K562 (cell line): ENCODE results near the gene CPLX1.

Experiments used
- MYBL2 ChIP-seq, 2 experiments: fragments of 450-650 bp in 1 of 2; sonication (generic) in 1 of 2; formaldehyde crosslinking in 1 of 2; IDR thresholded peaks; 2 replicates each; pipeline versions ENCODE4 v1.6.1 to v1.8.1; 2017 to 2022; ENCODE audit warnings: borderline replicate concordance in 1 of 2, inconsistent platforms in 1 of 2, low read depth in 1 of 2, mild to moderate bottlenecking in 1 of 2, missing genetic modification reagents in 1 of 2, moderate library complexity in 1 of 2
- SMC3 ChIP-seq: conservative IDR thresholded peaks from 2 replicates; pipeline ENCODE4 v1.6.1; 2011; ENCODE audit warnings: low read depth, low read length, improper control_type of control experiment; ENCODE audit not compliant: insufficient read depth

DNA sequence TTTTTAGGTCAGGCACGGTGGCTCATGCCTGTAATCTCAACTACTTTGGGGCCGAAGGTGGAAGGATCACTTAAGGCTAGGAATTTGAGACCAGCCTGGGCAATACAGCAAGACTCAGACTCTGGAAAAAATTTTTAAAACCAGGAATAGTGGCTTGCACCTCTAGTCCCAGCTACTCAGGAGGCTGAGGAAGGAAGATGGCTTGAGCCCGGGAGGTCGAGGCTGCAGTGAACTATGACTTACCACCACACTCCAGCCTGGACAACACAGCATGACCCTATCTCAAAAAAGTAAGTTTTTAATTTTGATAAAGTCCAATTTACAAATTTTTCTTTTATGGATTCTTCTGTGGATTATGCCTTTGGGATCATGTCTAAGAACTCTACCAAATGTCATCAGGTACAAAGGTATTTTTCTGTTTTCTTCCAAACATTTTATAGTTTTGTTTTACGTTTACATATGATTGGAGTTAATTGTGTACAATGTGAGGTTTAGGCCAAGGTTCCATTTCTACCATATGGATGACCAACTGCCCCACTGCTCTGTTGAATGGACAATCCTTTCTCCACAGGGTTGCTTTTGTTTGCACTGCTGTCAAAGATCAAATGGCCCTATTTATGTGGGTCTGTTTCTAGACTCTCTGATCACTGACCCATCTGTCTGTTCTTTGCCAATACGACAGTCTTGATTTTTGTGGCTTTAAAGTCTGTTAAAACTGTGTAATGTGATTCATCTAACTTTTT lies 48.2 kb downstream of the CPLX1 start:
- TF ChIP-seq SMC3 (no peak), MYBL2 (IDR thresholded peaks at IDR 0.05; ENCODE audit: low read depth) (no peak), MYBL2 (CRISPR knock-in tag; IDR thresholded peaks at IDR 0.05; ENCODE audit: borderline replicate concordance) (no peak)
